Inferior parietal cortex (tissue), 1 donor: ENCODE measurements around the gene PLCH2.

Source experiments
- DNase-seq: peaks from one replicate; pipeline ENCODE4 v3.0.0-alpha.2; 2016; ENCODE audit errors: extremely low spot score

Gene PLCH2, protein sequence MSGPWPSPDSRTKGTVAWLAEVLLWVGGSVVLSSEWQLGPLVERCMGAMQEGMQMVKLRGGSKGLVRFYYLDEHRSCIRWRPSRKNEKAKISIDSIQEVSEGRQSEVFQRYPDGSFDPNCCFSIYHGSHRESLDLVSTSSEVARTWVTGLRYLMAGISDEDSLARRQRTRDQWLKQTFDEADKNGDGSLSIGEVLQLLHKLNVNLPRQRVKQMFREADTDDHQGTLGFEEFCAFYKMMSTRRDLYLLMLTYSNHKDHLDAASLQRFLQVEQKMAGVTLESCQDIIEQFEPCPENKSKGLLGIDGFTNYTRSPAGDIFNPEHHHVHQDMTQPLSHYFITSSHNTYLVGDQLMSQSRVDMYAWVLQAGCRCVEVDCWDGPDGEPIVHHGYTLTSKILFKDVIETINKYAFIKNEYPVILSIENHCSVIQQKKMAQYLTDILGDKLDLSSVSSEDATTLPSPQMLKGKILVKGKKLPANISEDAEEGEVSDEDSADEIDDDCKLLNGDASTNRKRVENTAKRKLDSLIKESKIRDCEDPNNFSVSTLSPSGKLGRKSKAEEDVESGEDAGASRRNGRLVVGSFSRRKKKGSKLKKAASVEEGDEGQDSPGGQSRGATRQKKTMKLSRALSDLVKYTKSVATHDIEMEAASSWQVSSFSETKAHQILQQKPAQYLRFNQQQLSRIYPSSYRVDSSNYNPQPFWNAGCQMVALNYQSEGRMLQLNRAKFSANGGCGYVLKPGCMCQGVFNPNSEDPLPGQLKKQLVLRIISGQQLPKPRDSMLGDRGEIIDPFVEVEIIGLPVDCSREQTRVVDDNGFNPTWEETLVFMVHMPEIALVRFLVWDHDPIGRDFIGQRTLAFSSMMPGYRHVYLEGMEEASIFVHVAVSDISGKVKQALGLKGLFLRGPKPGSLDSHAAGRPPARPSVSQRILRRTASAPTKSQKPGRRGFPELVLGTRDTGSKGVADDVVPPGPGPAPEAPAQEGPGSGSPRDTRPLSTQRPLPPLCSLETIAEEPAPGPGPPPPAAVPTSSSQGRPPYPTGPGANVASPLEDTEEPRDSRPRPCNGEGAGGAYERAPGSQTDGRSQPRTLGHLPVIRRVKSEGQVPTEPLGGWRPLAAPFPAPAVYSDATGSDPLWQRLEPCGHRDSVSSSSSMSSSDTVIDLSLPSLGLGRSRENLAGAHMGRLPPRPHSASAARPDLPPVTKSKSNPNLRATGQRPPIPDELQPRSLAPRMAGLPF (N-terminal part only)

DNA sequence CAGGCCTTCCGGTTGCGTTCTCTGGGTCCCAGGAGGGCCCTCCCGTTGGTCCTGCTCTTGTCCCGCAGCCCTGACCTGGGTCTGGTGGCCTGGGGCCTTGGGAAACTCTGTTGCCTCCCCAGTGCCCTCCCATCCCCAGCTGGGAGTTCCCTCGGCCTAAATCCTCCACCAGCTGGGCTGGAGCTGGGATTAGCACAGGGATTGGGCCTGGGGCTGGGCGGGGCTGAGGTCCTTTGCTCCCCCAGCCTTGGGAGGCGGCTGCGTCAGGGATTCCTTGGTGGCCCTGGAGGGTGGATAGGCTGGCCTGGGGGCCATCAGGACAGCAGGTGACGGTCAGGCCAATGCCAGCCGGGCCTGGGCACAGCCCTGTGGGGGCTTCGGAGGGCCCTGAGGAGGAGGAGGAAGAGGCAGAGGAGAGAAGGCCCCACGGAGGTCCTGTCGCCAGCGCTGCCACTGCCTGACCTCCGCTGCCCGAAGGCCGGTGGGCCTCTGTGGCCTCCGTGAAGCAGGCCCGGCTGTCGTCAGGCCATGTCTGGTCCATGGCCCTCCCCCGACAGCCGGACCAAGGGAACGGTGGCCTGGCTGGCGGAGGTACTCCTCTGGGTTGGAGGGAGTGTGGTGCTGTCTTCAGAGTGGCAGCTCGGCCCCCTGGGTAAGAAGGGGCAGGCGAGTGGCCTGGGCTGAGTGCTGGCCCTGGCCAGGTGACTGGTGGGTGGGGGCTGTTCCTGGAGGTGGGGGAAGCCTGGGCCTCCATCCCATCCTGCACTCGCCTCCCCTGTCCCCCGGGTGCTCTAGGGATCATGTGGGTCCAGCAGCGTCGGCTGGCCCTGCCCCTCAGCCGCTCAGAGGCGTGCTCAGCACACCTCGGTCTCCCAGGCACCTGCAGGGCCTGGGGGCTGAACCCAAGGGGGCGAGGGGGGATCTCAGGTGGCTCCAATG is at the start of gene PLCH2:
Gene PLCH2, plus strand, starts transcription at position 229 of the 939 bp plus-strand sequence. Its CDS starts 300 bp downstream, at position 529.
- DNase-seq: no peak

DNA sequence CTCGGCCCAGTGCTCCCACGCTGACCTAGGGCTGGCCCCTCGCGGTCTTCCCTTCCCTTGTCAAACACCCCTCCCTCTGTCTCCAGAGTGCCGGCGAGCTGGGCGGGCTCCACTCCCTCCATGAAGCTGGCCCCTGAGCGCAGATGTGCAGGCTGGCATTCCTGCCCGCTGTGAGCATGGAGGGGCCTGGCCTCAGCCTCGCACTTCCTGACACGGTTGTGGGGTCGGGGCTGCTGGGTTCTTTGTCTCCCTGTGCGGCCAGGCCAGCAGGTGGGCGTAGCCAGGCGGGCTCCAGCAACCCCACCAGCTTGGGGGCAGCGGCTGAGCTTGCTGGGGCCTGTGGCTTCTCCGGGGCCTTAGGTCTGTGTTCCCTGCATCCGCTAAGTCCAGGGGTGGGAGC is 49.5 kb upstream of the PLCH2 start:
- no peak for DNase-seq

DNA sequence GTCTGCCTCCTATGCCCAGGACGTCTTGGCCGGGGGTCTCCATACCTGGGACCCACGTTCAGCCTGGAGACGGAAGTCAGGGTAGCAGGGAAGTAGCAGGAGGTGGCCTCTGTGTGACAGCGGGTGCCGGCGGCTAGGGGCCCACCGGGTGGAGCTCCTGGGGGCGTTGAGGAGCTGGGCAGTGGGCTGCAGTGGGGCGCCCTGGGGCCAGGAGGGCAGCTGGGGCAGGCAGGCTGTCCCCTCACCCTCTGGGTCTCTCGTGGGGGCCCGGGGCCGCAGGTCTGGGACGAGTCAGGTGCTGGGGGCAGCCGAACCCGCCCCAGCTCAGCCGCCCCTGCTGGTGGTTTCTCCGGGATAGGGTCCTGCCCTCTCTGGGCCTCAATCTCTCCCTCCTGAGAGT is 49.0 kb upstream of the PLCH2 start:
- DNase-seq: no peak

GRCh38 chr1:2427976-2428375 is 48.1 kb upstream of the PLCH2 start:
- DNase-seq: no peak

DNA sequence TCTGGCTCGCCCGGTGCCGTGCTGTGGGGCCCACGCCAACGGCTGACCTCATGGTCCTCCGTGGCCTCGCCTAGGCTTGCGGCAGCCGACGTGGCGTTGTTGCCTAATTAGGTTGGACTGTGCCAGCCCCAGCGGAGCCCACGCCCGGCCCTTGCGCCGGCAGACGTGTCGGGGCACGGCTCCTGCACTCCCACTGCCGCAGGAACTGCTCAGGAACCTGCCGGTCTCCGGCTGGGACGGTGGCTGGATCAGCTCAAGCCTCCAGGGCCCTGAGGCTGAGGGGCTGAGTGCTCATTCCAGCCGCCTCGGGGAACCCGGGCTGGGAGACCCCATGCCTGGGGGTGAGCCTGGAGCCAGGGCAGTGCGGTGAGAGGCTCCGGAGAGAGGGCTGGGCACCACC is 47.6 kb upstream of the PLCH2 start:
- DNase-seq: no peak

DNA sequence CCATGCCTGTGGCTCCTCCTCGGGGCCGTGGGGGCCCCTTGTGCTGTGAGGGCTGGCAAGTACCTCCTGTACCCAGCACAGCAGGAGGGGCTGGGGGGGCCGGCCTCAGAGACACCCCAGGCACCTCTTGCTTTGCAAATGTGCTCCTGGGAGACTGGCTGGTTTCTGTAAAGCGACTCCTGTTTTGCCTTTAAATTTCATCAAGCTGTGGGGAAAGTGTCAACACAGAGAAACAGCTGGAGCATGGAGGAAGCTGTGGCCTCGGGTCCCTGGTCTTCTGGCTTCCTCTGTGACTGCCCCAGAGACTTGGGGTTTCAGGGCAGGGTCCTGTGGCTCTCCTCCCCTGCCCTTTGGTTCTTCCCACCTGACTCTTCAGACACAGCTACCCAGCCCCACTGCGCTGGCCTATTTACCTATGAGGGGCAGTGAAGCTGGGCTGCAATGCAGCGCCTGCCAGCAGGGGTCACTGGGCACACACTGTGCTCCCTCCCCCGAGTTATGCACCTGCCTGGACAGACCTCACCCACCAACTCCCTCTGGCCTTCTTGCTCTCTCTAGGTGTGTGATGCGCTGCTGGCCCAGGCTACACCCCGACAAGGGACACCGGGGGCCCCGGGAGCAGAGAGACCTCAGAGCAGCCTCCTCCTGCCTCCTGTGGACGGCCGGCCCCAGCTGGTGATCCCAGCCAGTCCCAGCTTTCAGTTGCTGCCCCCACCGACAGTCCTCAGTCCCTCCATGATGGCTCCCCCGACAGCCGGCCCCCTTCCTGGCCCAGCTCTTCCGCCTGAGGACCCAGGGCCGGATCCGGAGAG is 46.1 kb upstream of the PLCH2 start:
- DNase-seq: no peak

DNA sequence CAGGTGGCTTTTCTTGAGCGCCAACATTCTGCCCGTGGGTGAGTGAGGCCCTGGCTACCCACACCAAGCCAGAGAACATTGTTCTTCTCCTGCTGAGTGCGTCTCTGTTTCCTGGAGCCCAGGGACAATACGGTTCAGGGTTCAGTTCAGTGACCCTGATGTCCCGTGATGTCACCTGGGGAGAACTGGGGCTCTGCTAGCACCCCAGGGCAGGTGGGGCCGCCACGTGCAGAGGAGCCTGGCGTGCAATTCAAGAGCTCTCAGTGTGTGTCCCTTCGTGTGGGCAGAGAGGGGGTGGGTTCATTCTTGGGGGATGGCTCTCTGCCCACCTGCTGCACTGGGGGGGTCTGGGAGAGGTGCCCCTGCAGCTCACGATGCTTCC is 45.5 kb upstream of the PLCH2 start:
- no peak for DNase-seq

DNA sequence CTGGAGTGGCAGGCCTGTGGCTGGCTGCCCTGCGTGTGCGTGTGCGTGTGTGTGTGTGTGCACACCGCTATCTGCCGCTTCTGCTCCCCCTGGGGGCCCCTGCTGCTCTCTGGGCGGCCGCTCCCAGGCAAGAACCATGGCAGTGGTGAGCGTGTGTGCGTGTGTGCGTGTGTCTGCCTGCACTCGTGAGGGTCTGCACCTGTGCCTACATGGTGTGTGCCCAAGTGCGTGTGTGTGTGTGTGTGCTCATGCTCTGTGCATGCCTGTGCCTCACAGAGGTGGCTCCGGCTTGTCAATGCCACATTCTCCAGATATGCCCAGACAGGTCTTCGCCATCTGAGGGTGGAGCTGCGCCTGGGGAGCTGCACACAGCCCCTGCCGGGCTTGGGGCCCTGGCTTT is 45.0 kb upstream of the PLCH2 start:
- no peak for DNase-seq

DNA sequence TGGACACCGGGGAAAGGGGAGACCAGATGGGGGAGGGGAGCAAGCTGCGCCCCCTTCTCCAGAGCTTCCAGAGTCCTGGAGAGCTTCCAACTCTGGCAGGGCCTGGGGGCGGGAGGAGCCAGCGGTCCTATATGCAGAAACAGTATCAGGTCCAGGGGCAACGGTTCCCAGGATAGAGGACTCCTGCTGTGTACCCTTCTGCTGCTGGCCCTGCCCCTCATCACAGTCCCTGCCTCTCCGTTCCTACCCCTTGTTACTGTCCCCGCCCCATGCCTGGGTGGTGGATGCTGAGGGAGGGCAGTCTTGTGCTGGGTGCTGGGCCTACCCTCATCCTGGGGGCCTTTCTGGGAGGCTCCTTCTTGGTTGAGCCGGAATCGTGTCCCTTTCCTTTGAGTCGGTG is 44.6 kb upstream of the PLCH2 start:
- DNase-seq: no peak

DNA sequence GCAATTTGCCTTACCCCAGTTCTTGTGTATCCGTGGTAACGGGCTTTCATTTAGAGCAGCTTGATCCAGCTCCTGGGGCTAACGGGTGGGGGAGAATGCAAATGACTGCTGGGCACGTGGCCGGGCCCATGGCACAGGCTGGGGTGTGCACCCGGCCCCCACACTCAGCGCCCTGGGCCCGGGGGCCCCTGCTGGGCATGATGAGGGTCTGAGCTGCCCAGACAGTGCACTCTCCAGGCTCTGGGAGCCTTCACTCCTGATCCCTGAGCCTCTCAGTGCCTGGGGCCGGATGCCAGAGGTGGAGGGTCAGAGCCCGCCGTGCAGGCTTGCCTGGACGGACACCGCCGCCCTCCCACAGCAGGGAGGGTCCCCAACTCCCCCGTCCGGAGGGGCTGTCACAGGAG is 43.6 kb upstream of the PLCH2 start:
- no peak for DNase-seq

- DNase-seq: no peak
Measured at GRCh38 chr1:2433196-2433595, 42.9 kb upstream of the PLCH2 start.

GRCh38 chr1:2433936-2434655 is 42.0 kb upstream of the PLCH2 start:
- no peak for DNase-seq

- no peak for DNase-seq
Measured at GRCh38 chr1:2435091-2435490, 41.0 kb upstream of the PLCH2 start.

DNA sequence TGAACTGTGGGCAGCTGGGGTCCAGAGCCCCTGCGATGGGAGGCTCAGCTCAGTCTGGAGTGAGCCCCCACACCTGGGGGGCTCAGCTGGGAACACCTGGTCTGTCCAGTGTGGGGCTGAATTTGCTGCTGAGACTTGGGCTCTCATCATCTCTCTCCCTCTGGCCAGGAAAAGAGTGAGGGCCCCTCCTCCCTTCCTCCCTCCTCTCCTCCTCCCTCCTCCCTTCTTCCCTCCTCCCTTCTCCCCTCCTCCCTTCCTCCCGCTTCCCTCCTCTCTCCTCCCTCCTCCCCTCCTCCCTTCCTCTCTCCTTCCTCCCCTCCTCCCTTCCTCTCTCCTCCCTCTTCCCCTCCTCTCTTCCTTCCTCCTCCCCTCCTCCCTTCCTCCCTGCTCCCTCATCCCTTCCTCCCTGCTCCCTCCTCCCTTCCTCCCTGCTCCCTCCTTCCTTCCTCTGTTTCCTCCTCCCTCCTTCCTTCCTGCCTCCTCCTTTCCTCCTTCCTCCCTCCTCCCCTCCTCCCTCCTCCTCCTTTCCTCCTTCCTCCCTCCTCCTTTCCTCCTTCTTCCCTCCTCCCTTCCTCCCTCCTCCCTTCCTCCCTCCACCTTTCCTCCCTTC is 40.2 kb upstream of the PLCH2 start:
- no peak for DNase-seq

DNA sequence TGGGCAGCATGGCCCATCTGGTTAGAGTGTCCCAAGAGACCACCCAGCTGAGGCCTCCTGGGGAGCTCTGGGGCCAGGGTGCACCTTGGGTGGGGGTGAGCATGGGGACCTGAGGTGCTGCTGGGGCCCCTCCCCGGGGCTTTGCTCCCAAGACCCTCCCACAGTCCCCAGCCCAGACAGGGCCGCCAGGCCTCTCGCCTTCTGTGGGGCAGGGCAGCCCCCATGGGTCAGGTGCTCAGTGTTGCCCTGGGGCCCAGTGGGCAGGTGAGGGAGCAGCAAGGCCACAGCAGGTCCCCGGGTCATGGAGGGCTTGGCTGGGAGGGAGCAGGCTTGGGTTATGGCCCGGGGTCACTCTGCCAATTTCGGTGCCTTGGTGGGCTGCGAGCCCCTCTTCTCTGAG is 39.2 kb upstream of the PLCH2 start:
- no peak for DNase-seq

DNA sequence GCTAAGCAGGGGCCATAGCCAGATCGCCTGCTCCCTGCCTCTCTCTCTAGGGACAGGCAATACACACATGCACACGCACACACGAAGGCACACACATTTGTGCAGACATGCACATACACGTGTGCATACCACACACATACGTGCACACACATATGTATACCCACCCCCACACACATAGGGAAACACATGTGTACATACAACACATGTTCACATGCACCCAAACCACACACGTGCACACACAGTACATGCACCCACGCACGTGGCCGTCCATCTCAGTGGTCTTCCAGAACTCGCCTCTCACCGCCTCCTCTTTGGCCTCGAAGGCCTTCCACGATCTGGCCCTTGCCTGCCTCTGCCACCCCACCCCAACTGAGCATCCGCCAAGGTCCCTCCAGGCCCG is 38.5 kb upstream of the PLCH2 start:
- DNase-seq: no peak

- DNase-seq: no peak
Measured at GRCh38 chr1:2438038-2438437, 38.1 kb upstream of the PLCH2 start.

- no peak for DNase-seq
Measured at GRCh38 chr1:2438641-2439040, 37.4 kb upstream of the PLCH2 start.

DNA sequence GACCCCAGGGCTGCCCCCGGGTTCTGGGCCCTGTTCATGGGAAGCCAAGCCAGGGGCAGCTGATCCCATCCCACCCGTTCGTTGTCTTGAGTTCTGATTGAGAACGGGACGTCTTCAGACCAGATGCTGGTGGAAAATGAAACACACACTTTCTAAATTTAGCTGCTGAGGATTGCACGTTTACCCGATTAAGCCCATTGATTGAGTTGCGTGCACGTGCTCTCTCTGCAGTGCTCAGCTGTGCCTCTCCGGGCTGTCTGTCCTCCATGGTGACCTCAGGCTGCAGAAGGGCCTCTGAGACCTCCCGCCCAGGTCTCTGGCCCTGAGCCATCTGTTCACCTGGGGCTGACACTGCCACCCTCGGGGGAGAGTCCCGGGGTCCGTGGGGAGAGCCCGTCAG is 36.7 kb upstream of the PLCH2 start:
- no peak for DNase-seq
